GM11168 (cell line): ENCODE data around the gene GCN1.
"Not testable (repeated sequence)": the region's sequence is repeated elsewhere in the genome, so short reads cannot be mapped to it uniquely, and the experiment has no call there.

Source experiments
- in situ Hi-C: fragments of 300-500 bp; cut with MboI; formaldehyde crosslinking; loops from one replicate; pipeline ENCODE4 v1.12.0; 2022; ENCODE audit warnings: low sequenced_read_pairs; ENCODE audit not compliant: unreplicated experiment

Gene GCN1

DNA sequence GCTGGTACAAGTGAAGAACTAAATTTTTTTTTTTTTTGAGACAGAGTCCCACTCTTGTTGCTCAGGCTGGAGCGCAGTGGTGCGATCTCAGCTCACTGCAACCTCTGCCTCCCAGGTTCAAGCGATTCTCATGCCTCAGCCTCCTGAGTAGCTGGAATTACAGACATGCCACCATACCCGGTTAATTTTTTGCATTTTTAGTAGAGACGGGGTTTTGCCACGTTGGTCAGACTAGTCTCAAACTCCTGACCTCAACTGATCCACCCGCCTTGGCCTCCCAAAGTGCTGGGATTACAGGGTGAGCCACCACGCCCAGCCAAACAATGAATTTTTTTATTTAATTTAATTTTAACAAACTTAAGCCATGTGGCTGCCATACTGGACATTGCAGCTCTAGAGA is 1.2 kb downstream of the GCN1 start:
- in situ Hi-C loops = not testable (repeated sequence)

GRCh38 chr12:120190985-120191480 is 3.5 kb downstream of the GCN1 start:
- in situ Hi-C loops = no loop called here

DNA sequence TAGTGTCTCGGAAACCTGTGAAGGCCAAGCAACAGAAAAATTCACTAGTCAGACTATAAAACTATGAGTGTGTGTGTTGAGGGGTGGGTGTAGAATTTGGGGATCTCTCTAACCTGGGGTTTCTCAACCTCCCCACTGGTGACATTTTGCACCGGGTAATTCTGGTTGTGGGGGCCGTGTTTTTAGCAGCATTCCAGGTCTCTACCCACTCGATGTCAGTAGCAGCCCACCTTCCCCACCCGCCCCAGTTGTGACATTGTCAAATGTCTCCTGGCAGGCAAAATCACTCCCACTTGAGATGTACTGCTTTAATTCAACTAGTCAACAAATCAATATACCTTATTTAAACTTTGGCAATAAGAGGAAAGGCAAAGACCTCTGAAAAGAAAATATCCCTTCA is 4.1 kb downstream of the GCN1 start:
- in situ Hi-C loops = no loop called here

DNA sequence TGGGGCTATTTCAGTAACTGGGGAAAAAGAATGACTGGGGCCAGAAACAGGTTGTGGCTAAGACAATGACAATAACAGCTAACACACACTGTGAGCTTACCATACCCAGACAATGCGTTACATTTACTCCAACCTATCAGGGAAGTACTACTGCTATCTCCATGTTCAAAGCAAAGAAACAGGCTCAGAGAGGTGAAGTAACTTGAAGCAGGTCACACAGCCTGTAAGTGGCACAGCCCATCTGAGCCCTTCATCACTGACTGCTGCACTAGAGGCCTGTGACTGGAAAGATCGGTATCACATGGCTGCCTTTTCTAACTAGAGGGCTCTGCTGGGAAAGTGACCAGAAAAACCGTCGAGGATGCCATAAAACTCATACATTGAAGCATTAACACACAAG is 7.9 kb downstream of the GCN1 start:
- in situ Hi-C loops = no loop called here

GRCh38 chr12:120183211-120183631 is 11.3 kb downstream of the GCN1 start:
- in situ Hi-C loops = no loop called here

DNA sequence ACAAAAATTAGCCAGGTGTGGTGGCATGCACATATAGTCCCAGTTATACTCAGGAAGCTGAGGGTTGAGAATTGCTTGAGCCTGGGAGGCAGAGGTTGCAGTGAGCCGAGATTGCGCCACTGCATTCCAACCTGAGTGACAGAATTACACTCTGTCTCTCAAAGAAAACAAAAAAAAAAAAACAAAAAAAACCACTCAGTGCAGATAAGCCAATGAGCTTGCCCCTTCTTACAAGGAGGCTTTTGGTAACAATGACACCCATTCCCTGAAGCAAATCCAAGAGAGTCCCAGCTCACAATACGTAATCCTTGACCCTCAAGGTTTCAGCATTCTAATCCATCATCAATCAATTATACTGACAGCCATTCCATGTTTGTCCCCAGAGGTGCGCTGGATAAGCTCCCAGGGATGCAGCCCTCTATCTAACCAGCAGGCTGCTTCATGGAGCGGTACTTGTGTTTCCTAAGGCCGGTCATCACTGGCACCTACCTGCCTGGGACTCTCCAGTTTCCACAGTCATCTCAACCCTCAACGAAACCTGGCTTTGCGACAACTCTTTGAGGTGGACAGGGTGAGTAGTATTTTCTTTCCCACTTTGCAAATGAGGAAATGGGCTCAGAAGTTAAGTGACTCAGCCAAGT is 12.4 kb downstream of the GCN1 start:
- in situ Hi-C loops = no loop called here

DNA sequence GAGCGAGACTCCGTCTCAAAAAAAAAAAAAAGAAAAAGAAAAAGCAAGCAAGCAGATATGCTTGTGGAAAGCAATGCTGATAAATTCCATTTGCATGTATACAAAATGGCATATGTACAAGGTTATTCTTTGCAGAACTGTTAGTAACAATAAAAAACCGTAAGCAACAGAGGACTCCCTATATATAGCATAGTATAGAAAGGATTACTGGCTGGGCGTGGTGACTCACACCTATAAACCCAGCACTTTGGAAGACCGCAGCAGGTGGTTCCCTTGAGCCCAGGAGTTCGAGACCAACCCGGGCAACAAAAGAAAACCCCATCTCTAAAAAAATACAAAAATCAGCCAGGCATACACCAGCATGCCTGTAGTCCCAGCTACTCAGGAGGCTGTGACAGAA is 13.5 kb downstream of the GCN1 start:
- in situ Hi-C loops = no loop called here

GRCh38 chr12:120175537-120175936 is 19.0 kb downstream of the GCN1 start:
- in situ Hi-C loops = no loop called here

- in situ Hi-C loops = no loop called here
Observed at GRCh38 chr12:120175062-120175461, 19.5 kb downstream of the GCN1 start.

DNA sequence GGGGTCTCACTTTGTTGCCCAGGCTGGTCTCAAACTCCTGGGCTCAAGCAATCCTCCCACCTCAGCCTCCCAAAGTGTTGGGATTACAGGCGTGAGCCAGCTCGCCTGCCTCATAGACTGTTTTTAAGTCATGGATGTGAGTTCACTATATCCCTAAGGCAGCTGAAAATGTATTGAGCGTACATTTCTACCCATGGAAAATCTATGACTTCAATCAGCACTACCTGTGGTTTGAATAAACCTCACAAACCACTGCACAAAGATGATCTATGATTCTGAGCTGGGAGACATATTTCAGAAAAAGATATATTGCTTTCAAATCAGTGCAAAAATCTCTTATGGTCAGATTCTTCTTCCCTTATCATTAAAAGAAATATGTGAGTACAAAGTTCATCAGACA is 22.5 kb downstream of the GCN1 start:
- in situ Hi-C loops = no loop called here

DNA sequence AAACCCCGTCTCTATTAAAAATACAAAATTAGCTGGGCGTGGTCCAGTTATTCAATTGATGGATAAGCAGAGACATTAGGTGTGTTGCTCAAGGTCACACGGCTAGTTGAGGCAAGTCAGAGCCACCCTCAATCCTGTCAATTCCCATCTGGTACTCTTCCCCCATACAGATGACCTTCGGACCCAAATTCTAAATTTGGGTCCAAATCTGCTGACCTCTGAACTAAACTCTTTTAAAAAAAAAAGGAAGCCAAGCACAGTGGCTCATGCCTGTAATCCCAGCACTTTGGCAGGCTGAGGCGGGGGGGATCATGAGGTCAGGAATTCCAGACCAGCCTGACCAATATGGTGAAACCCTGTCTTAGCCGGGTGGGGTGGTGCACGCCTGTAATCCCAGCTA is 23.9 kb downstream of the GCN1 start:
- in situ Hi-C loops = no loop called here

- in situ Hi-C loops = no loop called here
Observed at GRCh38 chr12:120169946-120170345, 24.6 kb downstream of the GCN1 start.

- in situ Hi-C loops = no loop called here
Observed at GRCh38 chr12:120168337-120168736, 26.2 kb downstream of the GCN1 start.

DNA sequence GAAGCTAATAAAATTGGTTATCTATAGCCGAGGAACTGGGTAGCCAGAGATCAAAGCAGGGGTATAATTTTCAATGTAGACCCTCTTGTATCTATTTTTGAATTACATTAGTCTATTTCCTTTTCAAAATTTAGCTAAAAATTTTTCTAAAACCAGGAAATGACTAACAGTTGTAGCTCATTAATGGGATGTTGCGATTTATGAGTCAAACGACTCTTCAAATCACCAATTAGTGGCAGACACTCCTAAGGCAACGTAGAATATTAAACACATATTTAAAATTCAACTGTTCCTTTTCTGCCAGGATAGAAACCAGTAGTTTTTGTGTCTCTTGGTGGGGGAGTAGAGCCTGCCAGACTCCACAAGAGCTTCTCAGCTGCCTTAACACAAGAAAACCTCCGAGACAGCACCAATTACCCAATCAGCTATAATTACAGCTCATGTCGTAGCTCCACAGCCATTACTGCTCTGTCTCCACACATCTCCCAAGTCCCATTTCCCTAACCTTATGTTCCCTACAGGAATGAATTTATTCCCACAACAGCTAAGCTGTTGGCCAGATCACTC is 26.9 kb downstream of the GCN1 start:
- in situ Hi-C loops = no loop called here

- in situ Hi-C loops = no loop called here
Observed at GRCh38 chr12:120164293-120164692, 30.2 kb downstream of the GCN1 start.

DNA sequence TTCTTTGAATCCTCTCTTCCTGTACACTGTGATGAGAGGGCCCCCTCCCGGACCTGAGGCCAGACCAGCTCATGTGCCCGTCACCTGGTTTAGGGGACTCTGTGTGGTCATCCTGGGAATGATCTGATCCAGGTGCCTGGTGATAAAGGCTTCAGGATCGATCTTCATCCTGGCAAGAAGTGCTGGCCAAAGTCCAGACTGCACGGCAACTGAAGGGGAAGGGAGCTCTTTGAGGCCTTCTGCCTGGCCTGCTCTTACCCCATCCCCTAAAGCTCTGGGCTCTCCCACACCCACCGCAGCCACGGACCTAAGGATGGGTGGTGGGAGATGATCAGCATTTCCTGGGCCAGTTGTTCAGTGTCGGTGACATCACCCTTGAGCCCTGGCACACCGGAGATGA is 31.8 kb downstream of the GCN1 start:
- in situ Hi-C loops = no loop called here

GRCh38 chr12:120161852-120162251 is 32.7 kb downstream of the GCN1 start:
- in situ Hi-C loops = no loop called here

DNA sequence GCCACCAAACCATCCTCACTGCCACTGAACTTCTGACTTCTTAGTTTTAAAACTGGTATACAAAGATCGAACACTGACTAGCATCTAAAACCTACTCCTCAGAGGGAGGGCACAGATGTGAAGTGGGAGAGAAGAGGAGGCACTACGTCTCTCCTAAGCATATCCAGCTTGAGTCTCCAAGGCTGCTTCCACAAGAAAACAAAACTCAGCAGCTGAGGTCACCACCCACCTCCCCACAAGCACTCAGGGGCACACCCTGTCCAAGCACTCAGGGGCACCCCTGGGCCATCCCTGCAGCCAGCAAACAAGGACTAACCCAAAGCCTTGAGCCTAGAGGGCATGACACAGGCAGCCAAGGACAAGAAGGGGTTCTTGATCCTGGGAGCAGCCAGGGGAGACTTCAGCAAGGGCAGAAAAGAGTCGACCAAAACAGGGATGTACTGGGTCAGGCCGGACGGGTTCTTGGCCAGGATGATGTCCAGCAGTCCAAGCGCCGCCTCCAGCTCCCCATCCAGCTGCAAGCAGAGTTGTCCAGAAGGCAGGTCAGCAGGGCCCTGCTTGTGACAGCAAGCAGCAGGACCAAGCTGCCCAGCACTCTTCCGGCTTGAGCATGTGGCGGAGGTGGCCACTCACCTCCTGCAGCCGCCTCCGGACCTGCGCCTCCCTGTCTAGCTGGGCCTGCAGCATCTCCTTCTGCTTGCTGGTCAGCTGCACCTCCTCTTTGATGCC is 34.8 kb downstream of the GCN1 start:
- in situ Hi-C loops = no loop called here

GRCh38 chr12:120158351-120158750 is 36.2 kb downstream of the GCN1 start:
- in situ Hi-C loops = no loop called here

DNA sequence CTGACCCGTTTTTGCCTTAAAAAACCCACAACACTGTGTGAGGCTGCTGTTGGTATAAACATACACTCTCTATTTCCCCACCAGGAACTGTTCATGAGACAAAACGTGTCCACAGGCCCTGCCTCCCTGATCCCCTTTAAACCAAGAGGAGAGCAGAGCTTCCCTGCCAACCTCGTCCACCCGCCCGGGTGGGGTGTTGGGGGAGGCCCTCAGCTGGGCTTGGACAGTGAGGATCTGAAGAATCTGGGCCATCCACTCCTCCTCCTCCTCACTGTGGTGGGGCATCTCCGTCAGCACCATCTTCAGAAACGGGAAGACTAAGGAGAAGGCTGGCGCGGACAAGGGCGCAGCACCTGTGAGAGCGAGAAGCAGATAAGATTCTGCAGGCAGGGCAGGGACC is 36.8 kb downstream of the GCN1 start:
- in situ Hi-C loops = no loop called here
